Measurements from ENCODE around the gene POTEC. TPM values are rescaled to one million over a fixed set of nuclear protein-coding genes. Genes with fewer than 3 reads are reported as not detected.
"Not testable (repeated sequence)": the region's sequence is repeated elsewhere in the genome, so short reads cannot be mapped to it uniquely, and the experiment has no call there.

Gene POTEC
- total and polyA plus RNA-seq, 2 donors: 0.02 TPM; not detected in 1

- not testable (repeated sequence) for H3K4me1 ChIP-seq (ENCODE audit: control insufficient read depth in 2 of 2, insufficient read depth in 2 of 2, low read length in 2 of 2); H3K4me3 ChIP-seq (ENCODE audit: low read length in 2 of 2); H3K9me3 ChIP-seq (ENCODE audit: control insufficient read depth in 2 of 2, insufficient read depth in 1 of 2, low read length in 1 of 2); H3K27ac ChIP-seq (ENCODE audit: low read depth in 1 of 2, low read length in 1 of 2); H3K27me3 ChIP-seq (ENCODE audit: control insufficient read depth in 2 of 2, insufficient read depth in 1 of 2, low read length in 1 of 2); DNase-seq (ENCODE audit: low read depth in 6 of 9, low spot score in 9 of 9); H3K36me3 ChIP-seq (ENCODE audit: control insufficient read depth in 2 of 2, insufficient read depth in 2 of 2, low read length in 1 of 2)
- 94% methylated on average over 39 of the region's 42 CpGs for WGBS
Observed at GRCh38 chr18:14486926-14487580, 56.3 kb downstream of the POTEC start.

DNA sequence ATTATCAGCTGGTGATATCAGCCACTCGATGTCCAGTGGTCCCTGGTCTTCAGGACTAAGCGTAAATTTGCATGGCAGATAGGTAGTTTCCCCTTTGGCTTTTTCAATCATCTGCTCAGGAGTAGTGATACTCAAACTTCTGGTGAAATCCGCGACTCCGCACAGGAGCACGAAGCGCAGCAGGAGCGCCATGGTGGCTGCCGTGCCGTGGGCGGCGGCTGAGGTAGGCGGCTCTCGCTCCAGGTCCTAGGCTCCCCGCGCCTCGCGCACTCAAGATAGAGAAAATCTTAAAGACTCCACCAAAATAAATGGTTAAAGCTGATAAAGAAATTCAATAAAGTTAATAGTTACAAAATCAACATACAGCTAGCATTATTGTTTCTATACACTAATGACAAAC, 64.3 kb downstream of the POTEC start:
- not testable (repeated sequence) for DNase-seq (ENCODE audit: low read depth in 6 of 9, low spot score in 9 of 9); H3K9me3 ChIP-seq (ENCODE audit: control insufficient read depth in 2 of 2, insufficient read depth in 1 of 2, low read length in 1 of 2); H3K27me3 ChIP-seq (ENCODE audit: control insufficient read depth in 2 of 2, insufficient read depth in 1 of 2, low read length in 1 of 2); H3K36me3 ChIP-seq (ENCODE audit: control insufficient read depth in 2 of 2, insufficient read depth in 2 of 2, low read length in 1 of 2); H3K4me1 ChIP-seq (ENCODE audit: control insufficient read depth in 2 of 2, insufficient read depth in 2 of 2, low read length in 2 of 2); H3K27ac ChIP-seq (ENCODE audit: low read depth in 1 of 2, low read length in 1 of 2); H3K4me3 ChIP-seq (ENCODE audit: low read length in 2 of 2)
- 97% methylated on average over 18 of the region's 18 CpGs for WGBS

DNA sequence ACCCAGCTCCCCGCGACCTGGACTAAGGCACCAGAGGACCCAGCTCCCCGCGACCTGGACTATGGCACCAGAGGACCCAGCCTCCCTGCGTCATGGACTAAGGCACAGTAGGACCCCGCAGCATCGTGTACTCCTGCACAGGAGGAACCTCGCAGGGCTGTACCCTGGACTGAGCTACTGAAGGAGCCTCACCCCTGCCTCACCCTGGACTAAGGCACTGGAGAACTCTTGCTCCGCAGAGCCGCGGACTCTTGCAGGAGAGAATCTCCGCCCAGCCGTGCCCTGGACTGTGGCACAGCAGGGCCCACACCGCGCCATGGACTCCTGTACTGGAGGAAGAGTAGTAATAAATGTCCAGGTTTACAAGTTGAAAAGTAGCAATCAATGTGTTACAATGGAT, 67.9 kb downstream of the POTEC start:
- WGBS: 98% methylated on average over 15 of the region's 15 CpGs
- H3K4me1 ChIP-seq (ENCODE audit: control insufficient read depth in 2 of 2, insufficient read depth in 2 of 2, low read length in 2 of 2); H3K36me3 ChIP-seq (ENCODE audit: control insufficient read depth in 2 of 2, insufficient read depth in 2 of 2, low read length in 1 of 2); DNase-seq (ENCODE audit: low read depth in 6 of 9, low spot score in 9 of 9); H3K9me3 ChIP-seq (ENCODE audit: control insufficient read depth in 2 of 2, insufficient read depth in 1 of 2, low read length in 1 of 2); H3K4me3 ChIP-seq (ENCODE audit: low read length in 2 of 2); H3K27me3 ChIP-seq (ENCODE audit: control insufficient read depth in 2 of 2, insufficient read depth in 1 of 2, low read length in 1 of 2); H3K27ac ChIP-seq (ENCODE audit: low read depth in 1 of 2, low read length in 1 of 2): not testable (repeated sequence)

GRCh38 chr18:14474752-14475151, 68.6 kb downstream of the POTEC start:
- H3K9me3 ChIP-seq (ENCODE audit: control insufficient read depth in 2 of 2, insufficient read depth in 1 of 2, low read length in 1 of 2); H3K36me3 ChIP-seq (ENCODE audit: control insufficient read depth in 2 of 2, insufficient read depth in 2 of 2, low read length in 1 of 2); H3K4me1 ChIP-seq (ENCODE audit: control insufficient read depth in 2 of 2, insufficient read depth in 2 of 2, low read length in 2 of 2); DNase-seq (ENCODE audit: low read depth in 6 of 9, low spot score in 9 of 9); H3K27me3 ChIP-seq (ENCODE audit: control insufficient read depth in 2 of 2, insufficient read depth in 1 of 2, low read length in 1 of 2); H3K27ac ChIP-seq (ENCODE audit: low read depth in 1 of 2, low read length in 1 of 2); H3K4me3 ChIP-seq (ENCODE audit: low read length in 2 of 2): not testable (repeated sequence)
- WGBS: 98% methylated on average over 20 of the region's 22 CpGs

- H3K4me3 ChIP-seq (ENCODE audit: low read length in 2 of 2); H3K27me3 ChIP-seq (ENCODE audit: control insufficient read depth in 2 of 2, insufficient read depth in 1 of 2, low read length in 1 of 2); H3K27ac ChIP-seq (ENCODE audit: low read depth in 1 of 2, low read length in 1 of 2); DNase-seq (ENCODE audit: low read depth in 6 of 9, low spot score in 9 of 9); H3K9me3 ChIP-seq (ENCODE audit: control insufficient read depth in 2 of 2, insufficient read depth in 1 of 2, low read length in 1 of 2); H3K36me3 ChIP-seq (ENCODE audit: control insufficient read depth in 2 of 2, insufficient read depth in 2 of 2, low read length in 1 of 2); H3K4me1 ChIP-seq (ENCODE audit: control insufficient read depth in 2 of 2, insufficient read depth in 2 of 2, low read length in 2 of 2): not testable (repeated sequence)
- WGBS: 95% methylated on average over 35 of the region's 38 CpGs
Observed at GRCh38 chr18:14474007-14474720, 69.2 kb downstream of the POTEC start.

DNA sequence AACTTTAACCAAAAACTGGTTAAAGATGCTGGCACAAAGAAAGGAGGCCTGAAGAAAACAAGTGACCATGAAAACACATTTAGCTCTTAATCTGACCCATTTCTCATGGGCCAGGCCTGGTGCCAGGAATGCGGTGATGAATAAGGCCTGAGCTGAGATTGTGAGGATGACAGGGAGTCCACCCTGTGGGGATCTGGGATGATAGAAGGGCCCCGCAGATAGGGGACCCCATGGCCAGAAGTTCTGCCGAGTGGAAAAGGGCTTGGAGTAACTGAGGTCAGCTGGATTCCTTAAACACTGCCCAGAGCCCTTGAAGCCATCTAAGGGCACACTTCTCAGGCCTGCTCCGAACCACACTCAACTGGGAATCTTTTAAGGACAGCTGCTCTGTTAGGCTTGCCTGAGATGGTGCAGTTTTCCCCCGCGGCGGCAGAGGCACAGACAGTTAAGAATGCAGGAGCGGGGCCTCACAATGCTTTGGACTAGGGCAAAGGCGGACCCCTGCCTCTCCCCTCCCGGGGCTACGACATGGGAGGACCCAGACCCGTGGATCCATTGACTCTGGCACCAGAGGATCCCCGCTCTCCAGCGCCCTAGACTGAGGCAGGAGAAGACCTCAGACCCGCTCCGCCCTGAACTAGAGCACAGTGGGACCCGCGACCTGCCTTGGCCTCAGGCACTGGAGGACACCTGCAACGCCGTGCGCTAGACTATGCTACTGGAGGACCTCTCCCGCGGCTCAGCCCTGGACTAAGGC, 70.0 kb downstream of the POTEC start:
- H3K4me3 ChIP-seq (ENCODE audit: low read length in 2 of 2); H3K9me3 ChIP-seq (ENCODE audit: control insufficient read depth in 2 of 2, insufficient read depth in 1 of 2, low read length in 1 of 2); H3K36me3 ChIP-seq (ENCODE audit: control insufficient read depth in 2 of 2, insufficient read depth in 2 of 2, low read length in 1 of 2); H3K27ac ChIP-seq (ENCODE audit: low read depth in 1 of 2, low read length in 1 of 2); H3K27me3 ChIP-seq (ENCODE audit: control insufficient read depth in 2 of 2, insufficient read depth in 1 of 2, low read length in 1 of 2); H3K4me1 ChIP-seq (ENCODE audit: control insufficient read depth in 2 of 2, insufficient read depth in 2 of 2, low read length in 2 of 2); DNase-seq (ENCODE audit: low read depth in 6 of 9, low spot score in 9 of 9): not testable (repeated sequence)
- 97% methylated on average over 23 of the region's 23 CpGs for WGBS

DNA sequence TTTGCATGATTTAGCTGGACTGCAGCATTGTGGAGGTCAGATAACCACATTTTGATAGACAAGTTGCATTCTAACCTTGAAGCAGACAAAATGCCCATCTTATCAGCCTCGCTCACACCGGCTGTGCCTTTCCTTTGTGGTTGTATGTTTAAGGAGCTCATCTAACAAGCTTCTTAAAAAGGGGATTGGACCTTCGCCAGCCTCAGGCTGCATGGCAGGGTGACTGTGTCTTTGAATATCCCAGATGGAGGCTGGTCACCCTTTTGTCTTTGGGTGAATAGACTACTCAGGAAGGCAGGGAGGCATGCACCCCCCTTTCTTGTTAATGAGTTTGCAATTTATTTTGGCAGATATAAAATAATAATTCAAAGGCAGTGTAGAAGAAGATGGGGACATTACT, 72.1 kb downstream of the POTEC start:
- not testable (repeated sequence) for H3K27me3 ChIP-seq (ENCODE audit: control insufficient read depth in 2 of 2, insufficient read depth in 1 of 2, low read length in 1 of 2); H3K27ac ChIP-seq (ENCODE audit: low read depth in 1 of 2, low read length in 1 of 2); H3K36me3 ChIP-seq (ENCODE audit: control insufficient read depth in 2 of 2, insufficient read depth in 2 of 2, low read length in 1 of 2); H3K4me1 ChIP-seq (ENCODE audit: control insufficient read depth in 2 of 2, insufficient read depth in 2 of 2, low read length in 2 of 2); H3K9me3 ChIP-seq (ENCODE audit: control insufficient read depth in 2 of 2, insufficient read depth in 1 of 2, low read length in 1 of 2); H3K4me3 ChIP-seq (ENCODE audit: low read length in 2 of 2); DNase-seq (ENCODE audit: low read depth in 6 of 9, low spot score in 9 of 9)
- 70% methylated on average over 3 of the region's 3 CpGs for WGBS

DNA sequence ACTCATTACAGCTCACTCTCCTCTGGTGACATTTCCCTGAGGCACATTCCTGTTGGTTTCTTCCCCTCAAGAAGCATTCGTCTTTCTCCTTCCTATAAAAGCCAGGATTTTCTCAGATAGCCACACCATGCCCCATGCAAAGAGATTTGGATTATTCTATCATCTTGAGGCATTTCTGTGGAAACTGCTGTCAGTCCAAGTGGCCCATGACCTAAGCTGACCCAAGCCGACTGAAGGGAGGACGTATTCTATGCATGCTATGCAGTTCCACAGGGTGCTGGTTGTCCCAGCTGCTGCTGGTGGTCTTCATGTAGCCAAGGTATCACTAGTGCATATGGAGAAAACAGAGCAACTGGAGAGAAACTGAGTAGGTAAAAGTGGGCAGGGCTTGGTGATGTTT, 73.0 kb downstream of the POTEC start:
- DNase-seq (ENCODE audit: low read depth in 6 of 9, low spot score in 9 of 9); H3K4me3 ChIP-seq (ENCODE audit: low read length in 2 of 2); H3K27ac ChIP-seq (ENCODE audit: low read depth in 1 of 2, low read length in 1 of 2); H3K9me3 ChIP-seq (ENCODE audit: control insufficient read depth in 2 of 2, insufficient read depth in 1 of 2, low read length in 1 of 2); H3K27me3 ChIP-seq (ENCODE audit: control insufficient read depth in 2 of 2, insufficient read depth in 1 of 2, low read length in 1 of 2); H3K4me1 ChIP-seq (ENCODE audit: control insufficient read depth in 2 of 2, insufficient read depth in 2 of 2, low read length in 2 of 2); H3K36me3 ChIP-seq (ENCODE audit: control insufficient read depth in 2 of 2, insufficient read depth in 2 of 2, low read length in 1 of 2): not testable (repeated sequence)
- 85% methylated on average over 3 of the region's 3 CpGs for WGBS

GRCh38 chr18:14470046-14470445, 73.4 kb downstream of the POTEC start:
- not testable (repeated sequence) for H3K4me3 ChIP-seq (ENCODE audit: low read length in 2 of 2); H3K27me3 ChIP-seq (ENCODE audit: control insufficient read depth in 2 of 2, insufficient read depth in 1 of 2, low read length in 1 of 2); DNase-seq (ENCODE audit: low read depth in 6 of 9, low spot score in 9 of 9); H3K9me3 ChIP-seq (ENCODE audit: control insufficient read depth in 2 of 2, insufficient read depth in 1 of 2, low read length in 1 of 2); H3K36me3 ChIP-seq (ENCODE audit: control insufficient read depth in 2 of 2, insufficient read depth in 2 of 2, low read length in 1 of 2); H3K27ac ChIP-seq (ENCODE audit: low read depth in 1 of 2, low read length in 1 of 2); H3K4me1 ChIP-seq (ENCODE audit: control insufficient read depth in 2 of 2, insufficient read depth in 2 of 2, low read length in 2 of 2)

Data from thymus (tissue), 11 donors.